Epithelial cell of esophagus (primary cell): Measurements from ENCODE around the gene CPSF7.

Experiments used
- DNase-seq: peaks from one replicate; pipeline ENCODE4 v3.0.0; 2010; ENCODE audit warnings: low read depth
- H3K4me3 ChIP-seq: 2 replicates; pipeline ENCODE4 v1.5.1; 2011; ENCODE audit warnings: mild to moderate bottlenecking, low read length, control low read depth
- TF ChIP-seq, protein P1 (sequence below): IDR thresholded peaks from 2 replicates; pipeline ENCODE4 v1.5.1; 2011; ENCODE audit warnings: low read depth, mild to moderate bottlenecking, low read length, control low read depth, inconsistent platforms; ENCODE audit not compliant: insufficient read depth; ENCODE audit errors: missing control alignments

CPSF7 gene

GRCh38 chr11:61422226-61422625 lies 7.5 kb downstream of the CPSF7 start:
- DNase-seq: no peak
- no peak overlapping the region for H3K4me3 ChIP-seq
- TF ChIP-seq, protein P1, sequence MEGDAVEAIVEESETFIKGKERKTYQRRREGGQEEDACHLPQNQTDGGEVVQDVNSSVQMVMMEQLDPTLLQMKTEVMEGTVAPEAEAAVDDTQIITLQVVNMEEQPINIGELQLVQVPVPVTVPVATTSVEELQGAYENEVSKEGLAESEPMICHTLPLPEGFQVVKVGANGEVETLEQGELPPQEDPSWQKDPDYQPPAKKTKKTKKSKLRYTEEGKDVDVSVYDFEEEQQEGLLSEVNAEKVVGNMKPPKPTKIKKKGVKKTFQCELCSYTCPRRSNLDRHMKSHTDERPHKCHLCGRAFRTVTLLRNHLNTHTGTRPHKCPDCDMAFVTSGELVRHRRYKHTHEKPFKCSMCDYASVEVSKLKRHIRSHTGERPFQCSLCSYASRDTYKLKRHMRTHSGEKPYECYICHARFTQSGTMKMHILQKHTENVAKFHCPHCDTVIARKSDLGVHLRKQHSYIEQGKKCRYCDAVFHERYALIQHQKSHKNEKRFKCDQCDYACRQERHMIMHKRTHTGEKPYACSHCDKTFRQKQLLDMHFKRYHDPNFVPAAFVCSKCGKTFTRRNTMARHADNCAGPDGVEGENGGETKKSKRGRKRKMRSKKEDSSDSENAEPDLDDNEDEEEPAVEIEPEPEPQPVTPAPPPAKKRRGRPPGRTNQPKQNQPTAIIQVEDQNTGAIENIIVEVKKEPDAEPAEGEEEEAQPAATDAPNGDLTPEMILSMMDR: no peak

GRCh38 chr11:61418136-61418535 lies 11.6 kb downstream of the CPSF7 start:
- peak; percentile 61 for DNase-seq
- TF ChIP-seq, protein P1: no peak
- H3K4me3 ChIP-seq: no peak overlapping the region

DNA sequence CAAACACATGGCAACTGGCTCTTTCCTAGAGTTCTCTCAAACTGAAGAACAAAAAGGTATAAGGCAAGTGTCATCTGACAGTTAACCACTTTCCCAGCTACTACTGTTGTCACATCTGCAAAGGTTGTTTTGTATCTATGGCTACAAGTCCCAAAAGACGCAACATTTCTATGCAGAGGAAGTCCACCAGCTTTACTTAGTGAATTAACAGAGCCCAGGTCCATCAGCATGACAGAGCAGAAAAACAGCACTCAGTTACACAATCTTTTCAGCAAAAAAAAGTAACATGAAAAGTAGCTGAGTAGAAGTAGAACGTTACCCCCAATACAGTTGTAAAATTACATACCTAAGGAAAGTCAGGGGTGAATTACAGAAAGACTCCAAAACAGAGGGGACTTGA lies 12.1 kb downstream of the CPSF7 start:
- DNase-seq: no peak
- H3K4me3 ChIP-seq: no peak overlapping the region
- TF ChIP-seq, protein P1: no peak

- DNase-seq: no peak
- TF ChIP-seq, protein P1: no peak
Observed at GRCh38 chr11:61416941-61417340, 12.8 kb downstream of the CPSF7 start.

DNA sequence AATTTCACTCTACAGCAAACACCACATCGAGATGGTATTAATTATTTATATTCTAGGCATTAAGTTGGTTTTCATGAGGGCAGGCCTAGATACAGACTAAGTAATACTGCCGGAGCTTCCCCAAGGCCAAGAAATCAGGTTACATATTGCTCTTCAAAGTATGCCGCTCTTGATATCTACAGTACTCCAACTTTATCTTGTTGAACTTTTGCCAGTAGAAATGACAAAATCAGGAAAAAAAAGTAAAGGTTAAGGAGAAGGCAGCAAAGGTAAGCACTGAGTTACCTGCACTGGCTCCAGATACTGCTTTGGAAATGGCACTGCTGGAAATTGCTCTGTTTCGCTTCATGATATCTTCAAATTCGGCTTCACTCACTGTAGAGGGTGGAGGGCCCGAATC lies 14.4 kb downstream of the CPSF7 start:
- H3K4me3 ChIP-seq: no peak overlapping the region
- TF ChIP-seq, protein P1: no peak

More at GRCh38 chr11:61416941-61417340, 12.8 kb downstream of the CPSF7 start:
- H3K4me3 ChIP-seq: no peak overlapping the region

GRCh38 chr11:61414547-61414946 lies 15.2 kb downstream of the CPSF7 start:
- no peak for DNase-seq
- no peak overlapping the region for H3K4me3 ChIP-seq
- TF ChIP-seq, protein P1: no peak

More for the DNA sequence above, 14.4 kb downstream of the CPSF7 start:
- DNase-seq: no peak

GRCh38 chr11:61413496-61413895 lies 16.3 kb downstream of the CPSF7 start:
- peak; percentile 44 for DNase-seq
- TF ChIP-seq, protein P1: no peak
- H3K4me3 ChIP-seq: no peak overlapping the region
